Stimulated activated naive CD4-positive, alpha-beta T cell treated with Interleukin-2 at 50 U/mL for 16 hours (primary cell): ENCODE data around the gene RTN1.
"Not testable (repeated sequence)": the region's sequence is repeated elsewhere in the genome, so short reads cannot be mapped to it uniquely, and the experiment has no call there.

Experiments used
- DNase-seq: peaks from one replicate; lab custom pipeline; 2025; lab: John Stamatoyannopoulos, UW

Gene RTN1

DNA sequence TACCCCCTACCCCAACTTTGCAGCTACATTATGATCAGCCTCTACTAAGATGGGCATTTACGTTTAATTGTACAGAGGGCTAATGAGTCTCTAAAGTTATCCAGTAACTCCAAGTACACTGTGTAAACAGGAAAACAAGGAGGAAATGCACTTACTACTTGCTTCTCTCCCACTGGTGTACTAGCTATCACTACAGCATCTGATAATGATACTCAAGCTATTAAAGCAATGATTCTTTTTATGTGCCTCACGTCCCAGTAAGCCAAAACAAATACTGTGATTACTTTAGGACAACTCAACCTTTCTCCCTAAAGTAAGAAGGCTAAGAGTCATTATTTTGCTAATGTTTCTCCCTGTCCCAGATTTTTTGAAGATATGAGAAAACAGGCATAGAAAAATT is 165.3 kb downstream of the RTN1 start:
- DNase-seq: no peak

DNA sequence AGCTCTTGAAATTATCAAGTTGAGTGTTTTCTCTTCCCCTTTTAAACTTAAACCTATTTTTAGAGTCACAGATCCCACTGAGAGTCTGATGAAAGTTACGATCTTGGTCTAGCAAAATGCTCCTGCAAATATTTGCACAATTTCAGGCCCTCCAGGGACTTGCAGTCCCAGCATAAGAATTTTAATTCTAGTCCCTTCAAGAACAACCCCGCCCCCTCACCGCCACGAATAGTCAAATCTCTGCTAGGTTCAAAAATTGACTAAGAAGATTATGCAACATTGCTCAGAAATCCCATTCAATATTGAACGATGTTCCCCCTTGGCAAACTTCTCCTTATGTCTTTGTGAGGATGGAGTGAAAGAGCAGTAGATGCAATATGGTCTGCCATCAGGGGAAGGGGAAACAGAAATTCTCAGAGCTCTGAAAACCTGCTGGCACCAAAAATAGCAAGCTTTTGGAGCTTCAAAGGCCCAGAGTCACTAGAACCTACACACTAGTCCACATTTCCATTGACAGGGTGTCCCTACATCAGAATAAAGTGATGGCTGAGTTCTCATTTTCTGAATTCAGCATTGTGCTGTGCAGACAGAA is 166.4 kb downstream of the RTN1 start:
- DNase-seq: no peak

DNA sequence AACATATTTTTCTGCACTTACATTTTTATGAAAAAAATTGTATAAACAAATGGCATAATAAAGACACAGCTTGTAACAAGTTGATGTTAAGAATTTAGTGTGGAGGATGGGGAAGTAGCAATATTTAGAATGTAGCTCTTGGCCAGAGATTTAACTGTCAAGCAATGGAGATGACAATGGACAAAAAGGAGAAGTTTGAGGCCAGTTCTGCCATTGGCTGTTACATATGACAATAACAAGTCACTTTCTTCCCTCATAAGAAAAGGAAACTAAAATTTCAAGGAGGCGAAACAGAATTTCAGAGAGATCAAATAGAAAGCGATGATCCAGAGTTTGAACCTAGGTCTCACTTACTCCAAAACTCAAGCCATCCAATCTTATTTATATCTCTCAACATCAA is 171.1 kb downstream of the RTN1 start:
- no peak for DNase-seq

DNA sequence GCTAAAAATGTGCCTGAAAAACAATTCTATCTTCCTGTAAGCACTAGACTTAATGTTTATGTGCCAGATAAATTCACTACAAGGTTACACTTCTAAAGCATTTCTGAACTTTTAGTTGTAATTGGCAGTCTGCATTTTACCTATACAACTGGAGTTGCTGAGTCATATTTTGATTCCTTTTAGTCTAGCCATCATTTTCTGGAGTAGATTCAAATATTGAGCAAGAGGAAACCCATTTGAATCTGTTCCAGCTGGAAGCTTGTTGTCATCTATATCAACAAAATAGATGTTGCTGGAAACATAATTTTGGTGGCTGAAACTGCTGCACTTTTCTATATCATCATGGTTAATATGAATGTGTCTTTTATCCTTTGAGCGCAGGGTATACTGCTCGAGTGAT is 171.8 kb downstream of the RTN1 start:
- DNase-seq: no peak

DNA sequence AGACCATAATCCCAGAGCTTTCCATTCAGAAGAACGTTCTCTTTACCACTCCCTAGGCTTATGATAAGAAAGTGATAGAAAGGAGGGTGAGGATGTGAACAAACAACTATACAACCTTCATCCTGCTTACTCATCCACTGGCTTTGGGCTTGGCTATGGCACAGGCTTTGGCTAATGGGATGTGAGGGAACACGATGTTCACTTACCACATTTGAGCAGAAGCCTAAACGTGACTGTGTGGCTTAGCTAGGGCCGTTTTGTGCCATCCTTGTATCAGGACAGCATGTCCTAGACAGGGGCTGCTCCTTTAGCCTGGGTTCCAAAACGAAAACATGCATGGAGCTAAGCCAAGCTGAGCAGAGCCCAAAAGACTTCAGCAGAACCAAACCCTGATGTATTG is 175.4 kb downstream of the RTN1 start:
- DNase-seq: no peak

DNA sequence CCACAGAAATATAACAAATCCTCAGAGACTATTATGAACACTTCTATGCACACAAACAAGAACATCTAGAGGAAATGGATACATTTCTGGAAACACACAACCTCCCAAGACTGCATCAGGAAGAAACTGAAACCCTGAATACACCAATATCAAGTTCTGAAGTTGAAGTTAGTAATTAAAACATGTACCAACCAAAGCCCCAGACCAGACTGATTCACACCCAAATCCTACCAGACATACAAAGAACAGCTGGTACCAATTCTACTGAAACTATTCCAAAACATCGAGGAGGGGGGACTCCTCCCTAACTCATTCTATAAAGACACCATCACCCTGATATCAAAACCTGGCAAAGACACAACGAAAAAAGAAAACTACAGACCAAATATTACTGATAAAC is 179.3 kb downstream of the RTN1 start:
- no peak for DNase-seq

DNA sequence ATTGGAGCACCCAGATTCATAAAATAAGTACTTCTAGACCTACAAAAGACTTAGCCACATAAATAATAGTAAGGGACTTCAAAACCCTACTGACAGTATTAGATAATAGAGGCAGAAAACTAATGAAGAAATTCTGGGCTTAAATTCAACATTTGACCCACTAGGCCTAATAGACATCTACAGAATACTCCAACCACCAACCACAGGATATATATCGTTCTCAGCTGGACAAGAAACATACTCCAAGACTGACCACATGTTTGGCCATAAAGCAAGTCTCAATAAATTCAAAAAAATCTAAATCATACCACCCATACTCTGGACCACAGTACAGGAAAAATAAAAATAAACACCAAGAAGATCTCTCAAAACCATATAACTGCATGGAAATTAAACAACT is 180.2 kb downstream of the RTN1 start:
- DNase-seq: no peak

DNA sequence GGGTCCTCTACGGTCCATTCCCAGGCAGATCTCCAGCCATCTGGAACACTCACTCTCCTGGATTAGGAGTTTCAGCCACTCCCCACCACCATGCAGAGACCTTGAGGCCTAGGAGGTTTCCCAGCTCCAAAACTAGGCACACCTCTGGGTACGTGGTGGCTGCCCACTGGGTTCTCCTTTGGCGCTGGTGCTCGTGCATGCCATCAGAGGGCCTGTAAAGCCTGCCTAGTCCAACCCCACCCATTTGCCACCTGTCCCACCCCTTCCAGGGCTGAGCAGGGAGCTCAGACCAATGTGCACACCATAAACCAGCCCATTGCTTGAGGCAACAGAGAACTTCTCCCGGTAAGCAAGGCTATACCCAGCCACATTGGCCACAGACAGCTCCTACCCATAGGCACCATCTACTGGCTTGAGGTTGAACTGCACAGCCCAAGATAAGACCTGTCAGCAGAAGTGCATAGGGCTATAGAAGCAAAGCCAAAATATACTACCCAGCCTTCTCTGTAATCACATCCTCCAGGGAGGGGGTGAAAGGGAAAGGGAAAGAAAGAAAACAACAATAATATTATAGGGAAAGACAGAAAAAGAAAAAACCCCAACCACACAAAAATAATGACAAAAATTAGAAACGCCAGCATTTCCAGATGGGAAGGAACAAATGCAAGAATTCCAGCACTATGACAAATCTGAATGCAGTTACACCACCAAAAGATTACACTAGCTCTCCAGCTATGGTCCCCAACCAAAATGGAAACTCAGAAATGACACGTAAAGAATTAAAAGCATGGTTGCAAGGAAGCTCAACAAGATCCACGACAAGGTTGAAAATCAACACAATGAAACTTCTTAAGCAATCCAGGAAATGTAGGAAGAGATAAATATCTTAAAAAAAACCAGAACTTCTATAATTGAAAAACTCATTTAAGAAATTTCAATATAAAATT is 182.1 kb downstream of the RTN1 start:
- DNase-seq: no peak

DNA sequence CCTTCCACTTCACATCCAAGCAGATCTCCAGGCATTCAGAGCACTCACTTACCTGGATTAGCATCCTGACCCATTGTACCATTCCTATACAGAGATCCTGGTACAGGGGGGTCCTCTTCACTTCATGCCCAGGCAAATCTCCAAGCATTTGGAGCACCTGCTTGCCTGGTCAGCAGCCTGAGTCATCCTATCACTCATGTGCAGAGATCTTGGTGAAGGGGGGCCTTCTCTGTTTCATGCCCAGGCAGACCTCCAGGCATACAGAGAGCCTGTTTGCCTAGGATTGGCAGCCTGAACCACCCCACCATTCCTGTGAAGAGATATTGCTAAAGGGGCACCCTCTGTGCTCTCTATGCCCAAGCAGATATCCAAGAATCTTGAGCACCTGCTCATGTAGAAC is 182.9 kb downstream of the RTN1 start:
- DNase-seq: no peak

DNA sequence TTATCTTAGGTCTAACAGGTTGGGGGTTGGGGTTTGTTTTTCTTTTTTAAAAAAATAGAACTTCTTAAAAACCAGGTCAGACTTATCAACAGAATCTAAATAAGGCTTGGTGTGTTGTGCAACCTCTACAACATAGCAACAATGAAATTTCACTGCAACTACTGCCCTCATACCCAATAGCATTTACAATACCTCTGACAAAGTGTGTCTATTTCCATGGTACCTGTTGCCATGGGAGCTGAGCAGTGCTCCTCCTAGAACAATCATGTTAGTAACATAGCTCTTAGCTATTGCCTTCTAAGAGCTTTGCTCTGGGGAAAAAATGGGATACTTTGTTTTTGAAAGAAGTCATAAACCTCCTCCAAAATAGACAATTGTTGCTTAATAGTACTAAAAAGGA is 190.7 kb downstream of the RTN1 start:
- DNase-seq: no peak

DNA sequence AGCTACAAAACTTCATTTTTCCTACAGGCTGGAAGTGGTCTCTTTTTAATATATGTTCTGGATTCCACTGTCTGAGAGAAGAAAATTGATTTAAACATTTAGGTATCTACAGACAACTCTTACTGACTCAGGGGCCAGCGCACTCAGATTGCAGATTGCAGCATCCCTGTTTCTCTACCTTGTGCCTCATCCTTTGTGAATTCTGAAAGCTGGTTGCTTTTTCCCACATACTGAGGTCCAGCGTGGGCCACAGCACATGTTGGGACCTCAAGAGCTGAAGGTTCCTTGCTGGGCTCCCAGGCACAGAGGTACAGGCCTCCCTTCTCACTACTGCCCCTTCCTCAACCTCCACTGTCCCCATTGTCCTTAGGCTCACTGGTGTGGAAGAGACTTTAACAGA is 192.2 kb downstream of the RTN1 start:
- DNase-seq: no peak

DNA sequence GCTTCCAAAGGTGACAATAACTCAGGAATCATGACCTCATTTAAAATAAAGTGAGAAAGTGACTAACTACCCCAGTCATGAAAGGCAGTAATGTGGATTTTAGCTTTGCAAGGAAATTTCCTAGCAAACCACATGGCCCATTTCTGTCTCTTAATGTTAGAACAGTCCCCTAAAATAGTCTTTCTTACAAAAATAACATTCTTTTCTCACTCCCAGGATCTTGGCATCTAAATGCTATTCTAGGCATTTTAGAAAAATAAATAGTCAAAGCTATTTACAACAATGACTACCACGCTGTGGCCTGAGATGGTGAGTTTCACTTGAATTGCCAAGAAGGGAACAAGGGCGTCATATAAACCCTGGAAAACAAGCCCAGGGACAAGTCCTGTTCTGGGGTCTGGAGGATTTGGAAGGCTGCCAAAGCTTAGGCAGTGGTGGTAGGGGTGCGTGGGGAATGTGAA is 192.8 kb downstream of the RTN1 start:
- no peak for DNase-seq

DNA sequence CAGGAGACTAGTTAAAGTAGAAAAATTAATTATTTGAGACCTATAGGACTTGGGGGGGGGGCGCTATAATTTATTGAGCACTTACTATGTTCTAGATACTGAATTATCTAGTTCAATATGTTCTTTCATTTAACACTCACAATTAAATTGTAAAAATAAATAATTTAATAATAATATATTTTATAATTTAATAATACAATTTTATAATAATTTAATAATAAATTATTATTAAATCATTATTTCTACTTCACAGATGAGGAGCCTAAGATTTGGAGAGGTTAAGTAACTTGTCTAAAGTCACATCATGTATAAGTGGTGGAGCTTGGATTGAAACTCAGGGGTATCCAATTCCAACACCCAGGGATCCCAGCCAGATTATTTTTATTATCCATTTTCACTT is 195.2 kb downstream of the RTN1 start:
- DNase-seq: no peak

DNA sequence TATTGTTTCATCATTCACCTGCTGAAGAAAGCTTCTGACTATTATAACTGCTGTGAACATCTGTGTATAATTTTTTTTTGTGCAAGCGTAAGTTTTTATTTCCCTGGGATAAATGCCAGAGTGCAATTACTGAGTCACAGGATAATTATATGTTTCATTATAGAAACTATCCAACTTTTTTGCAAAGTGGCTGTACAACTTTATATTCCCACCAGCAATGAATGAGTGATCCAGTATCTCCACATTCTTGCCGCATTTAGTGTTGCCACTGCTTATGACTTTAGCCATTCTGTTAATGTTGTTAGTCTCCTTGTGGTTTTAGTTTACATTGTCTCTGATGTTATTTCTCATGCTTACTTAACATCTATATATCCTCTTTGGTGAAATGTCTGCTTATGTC is 205.8 kb downstream of the RTN1 start:
- no peak for DNase-seq

DNA sequence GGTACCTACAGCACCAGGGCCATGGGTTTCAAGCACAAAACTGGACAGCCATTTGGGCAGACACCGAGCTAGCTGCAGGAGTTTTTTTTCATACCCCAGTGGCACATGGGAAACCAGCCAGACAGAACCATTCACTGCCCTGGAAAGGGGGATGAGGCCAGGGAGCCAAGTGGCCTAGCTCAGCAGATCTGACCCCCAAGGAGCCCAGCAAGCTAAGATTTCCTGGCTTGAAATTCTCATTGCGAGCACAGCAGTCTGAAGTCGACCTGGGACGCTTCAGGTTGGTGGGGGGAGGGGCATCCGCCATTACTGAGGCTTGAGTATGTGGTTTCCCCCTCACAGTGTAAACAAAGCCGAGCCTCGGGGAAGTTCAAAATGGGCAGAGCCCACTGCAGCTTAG is 212.8 kb downstream of the RTN1 start:
- DNase-seq: no peak

DNA sequence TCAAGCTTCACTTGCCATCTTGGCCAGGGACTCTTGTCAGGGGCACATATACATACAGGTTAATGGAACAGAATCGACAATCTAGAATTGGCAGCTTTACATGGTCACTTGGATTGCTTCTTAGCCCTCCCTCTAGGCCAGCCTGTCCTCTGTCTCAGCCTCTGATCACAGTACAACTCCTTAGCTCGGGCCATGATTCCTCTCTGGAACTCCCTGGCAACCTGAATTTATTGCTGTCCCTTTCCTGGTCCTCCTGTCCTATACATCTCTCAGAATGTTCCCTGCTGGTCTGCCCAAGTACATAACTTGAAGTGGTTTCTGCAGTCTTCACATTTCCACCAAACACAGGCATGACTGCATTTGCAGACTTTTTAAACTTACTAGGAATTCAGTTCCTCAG is 214.1 kb downstream of the RTN1 start:
- DNase-seq: no peak

DNA sequence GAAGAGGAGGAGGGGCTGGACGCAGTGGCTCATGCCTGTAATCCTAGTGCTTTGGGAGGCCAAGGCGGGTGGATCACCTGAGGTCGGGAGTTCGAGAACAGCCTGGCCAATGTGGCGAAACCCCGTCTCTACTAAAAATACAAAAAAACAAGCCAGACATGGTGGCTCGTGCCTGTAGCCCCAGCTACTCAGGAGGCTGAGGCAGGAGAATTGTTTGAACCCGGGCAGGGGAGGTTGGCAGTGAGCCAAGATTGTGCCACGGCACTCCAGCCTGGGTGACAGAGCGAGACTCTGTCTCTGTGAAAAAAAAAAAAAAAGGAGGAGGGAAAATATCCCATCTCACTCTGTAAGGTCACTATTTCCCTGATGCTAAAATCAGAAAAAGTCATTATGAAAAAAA is 216.4 kb downstream of the RTN1 start:
- not testable (repeated sequence) for DNase-seq

DNA sequence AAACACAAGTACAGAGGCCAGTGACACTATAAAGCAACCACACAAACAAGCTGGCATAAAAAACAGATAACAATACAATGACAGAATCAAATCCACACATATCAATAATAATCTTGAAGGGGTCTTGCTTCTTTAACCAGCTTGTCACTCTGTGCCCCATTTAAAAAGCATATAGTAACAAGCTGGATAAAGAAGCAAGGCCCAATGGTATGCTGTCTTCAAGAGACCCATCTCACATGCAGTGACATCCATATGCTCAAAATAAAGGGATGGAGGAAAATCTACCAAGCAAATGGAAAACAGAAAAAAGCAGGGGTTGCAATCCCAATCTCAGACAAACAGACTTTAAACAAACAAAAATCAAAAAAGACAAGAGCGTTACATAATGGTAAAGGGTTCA is 223.7 kb downstream of the RTN1 start:
- not testable (repeated sequence) for DNase-seq

DNA sequence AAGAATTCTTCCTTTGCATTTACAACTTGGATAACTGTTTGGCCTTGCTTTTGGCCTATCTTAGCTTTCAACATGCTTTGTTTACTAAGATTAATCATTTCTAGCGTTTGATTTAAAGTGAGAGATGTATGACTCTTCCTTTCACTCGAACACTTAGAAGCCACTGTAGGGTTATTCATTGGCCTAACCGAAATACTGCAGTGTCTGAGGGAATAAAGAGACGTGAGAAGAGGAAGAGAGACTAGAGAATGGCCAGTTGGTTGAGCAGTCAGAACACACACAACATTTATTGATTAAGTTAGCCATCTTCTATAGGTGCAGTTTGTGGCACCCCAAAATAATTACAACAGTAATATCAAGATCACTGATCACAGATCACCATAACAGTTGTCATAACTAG is 231.7 kb downstream of the RTN1 start:
- DNase-seq: no peak

DNA sequence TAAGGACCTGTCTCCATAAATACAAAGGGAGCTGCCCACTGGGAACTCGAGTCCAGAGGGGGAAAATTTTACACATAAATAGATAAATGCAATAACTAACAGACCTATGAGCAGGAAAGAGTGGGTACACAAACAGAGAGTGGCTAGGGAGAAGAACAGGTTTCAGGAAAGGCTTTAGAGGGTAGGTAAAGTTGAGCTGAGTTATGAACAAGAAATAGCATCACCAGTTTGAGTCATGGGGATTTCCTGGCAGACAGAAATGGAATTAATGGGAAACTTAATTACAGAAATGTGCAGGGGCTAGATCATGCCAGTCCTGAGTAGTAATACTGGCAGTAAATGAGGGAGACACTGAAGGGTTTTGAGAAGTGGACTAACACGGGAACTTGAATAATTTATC is 236.0 kb downstream of the RTN1 start:
- DNase-seq: no peak

DNA sequence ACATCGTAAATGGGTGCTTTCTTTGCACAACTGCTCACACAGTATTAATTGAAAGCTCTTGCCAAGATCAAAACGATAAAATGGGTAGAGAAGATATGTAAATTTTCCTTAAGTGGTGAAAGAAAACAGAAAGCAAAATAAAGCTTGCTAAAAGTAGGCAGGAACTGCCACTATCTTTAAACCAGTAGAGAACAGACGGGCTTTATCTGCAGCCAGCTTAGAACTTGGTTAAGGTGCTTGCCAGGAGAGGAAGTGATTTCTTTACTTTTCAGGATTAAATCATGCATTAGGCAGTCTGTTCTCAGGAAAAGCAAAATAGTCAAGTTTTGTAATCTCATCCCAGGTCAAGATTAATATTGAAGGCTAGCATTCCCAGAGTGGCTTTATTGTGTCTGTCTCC is 237.1 kb downstream of the RTN1 start:
- no peak for DNase-seq

DNA sequence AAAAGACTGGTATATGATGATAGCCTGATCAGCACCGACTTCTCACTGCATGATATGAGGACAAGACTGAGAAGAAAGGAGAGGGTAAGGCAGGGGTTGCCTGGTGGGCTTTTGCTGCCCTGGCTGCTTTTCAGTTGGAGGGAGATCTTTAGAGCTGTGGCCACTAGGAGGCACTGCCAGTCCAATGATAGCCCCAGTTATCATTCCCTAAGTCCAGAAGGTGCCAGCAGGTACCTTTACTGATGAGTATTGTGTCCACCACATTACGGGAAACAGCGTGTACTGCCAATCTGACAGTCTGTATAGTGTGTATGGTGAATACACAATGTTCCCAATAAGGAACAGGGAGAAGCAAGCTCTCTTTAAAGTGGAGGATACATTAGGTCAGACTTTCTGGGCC is 238.2 kb downstream of the RTN1 start:
- no peak for DNase-seq

DNA sequence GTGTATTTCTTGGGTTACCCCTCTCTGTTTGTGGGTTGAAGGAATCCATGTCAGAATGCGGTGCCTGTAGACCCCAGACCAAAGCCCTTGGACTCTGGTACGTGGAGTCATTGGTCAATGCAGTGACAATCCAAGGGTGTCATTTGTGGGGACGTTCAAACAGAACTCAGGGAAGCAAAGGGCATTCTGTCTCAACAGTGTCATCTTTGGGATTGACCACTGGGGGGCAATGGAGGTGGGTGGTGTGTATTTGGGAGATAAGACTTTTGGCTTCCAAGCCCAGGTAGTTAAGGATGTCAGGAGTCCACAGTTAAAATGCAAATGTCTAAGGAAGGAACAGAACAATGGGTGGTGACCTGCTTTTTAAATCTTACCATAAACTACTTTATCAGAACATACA is 239.3 kb downstream of the RTN1 start:
- no peak for DNase-seq
